DOHH2 (cell line): Measurements from ENCODE around the gene ABI2.

Source experiments
- EZH2phosphoT487 ChIP-seq: fragments of 200-600 bp; sonication (generic); IDR thresholded peaks from 2 replicates; pipeline ENCODE4 v1.6.1; 2017; ENCODE audit warnings: borderline replicate concordance, mild to moderate bottlenecking, antibody characterized with exemption, low read length, moderate library complexity, mixed read lengths
- TF ChIP-seq, protein P1 (sequence below): fragments of 200-600 bp; sonication (generic); IDR thresholded peaks from one replicate; pipeline ENCODE4 v1.5.1; 2014; ENCODE audit warnings: antibody characterized with exemption, mild to moderate bottlenecking, low read depth, low read length; ENCODE audit not compliant: poor library complexity, severe bottlenecking

DNA sequence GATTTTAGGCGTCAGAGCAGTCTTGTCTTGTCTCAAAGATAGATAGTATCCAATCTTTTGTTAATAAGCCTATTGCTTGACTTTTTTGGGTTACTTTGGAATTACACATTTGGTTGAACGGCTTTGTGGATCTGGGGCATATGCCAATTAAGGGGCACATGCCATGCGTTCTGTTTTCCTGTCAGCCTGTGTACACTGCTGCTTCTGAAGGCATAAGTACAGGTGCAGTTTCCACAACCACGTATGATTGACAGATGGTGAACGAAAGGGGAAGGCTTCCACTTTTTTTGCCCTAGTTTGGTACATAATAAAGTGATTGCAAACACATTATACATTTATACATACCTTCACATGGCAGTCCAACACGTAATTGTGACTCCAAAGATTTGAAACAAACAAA is 104.6 kb downstream of the ABI2 start:
- TF ChIP-seq, protein P1, sequence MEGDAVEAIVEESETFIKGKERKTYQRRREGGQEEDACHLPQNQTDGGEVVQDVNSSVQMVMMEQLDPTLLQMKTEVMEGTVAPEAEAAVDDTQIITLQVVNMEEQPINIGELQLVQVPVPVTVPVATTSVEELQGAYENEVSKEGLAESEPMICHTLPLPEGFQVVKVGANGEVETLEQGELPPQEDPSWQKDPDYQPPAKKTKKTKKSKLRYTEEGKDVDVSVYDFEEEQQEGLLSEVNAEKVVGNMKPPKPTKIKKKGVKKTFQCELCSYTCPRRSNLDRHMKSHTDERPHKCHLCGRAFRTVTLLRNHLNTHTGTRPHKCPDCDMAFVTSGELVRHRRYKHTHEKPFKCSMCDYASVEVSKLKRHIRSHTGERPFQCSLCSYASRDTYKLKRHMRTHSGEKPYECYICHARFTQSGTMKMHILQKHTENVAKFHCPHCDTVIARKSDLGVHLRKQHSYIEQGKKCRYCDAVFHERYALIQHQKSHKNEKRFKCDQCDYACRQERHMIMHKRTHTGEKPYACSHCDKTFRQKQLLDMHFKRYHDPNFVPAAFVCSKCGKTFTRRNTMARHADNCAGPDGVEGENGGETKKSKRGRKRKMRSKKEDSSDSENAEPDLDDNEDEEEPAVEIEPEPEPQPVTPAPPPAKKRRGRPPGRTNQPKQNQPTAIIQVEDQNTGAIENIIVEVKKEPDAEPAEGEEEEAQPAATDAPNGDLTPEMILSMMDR = no peak
- no peak for TF ChIP-seq EZH2phosphoT487
